Smooth muscle cell (in vitro differentiated cells): ENCODE measurements around the gene NDUFB5. TPM values are rescaled to one million over a fixed set of nuclear protein-coding genes. Genes with fewer than 3 reads are reported as not detected.

ENCODE experiments used
- DNase-seq: peaks from one replicate; lab custom pipeline; 2025; ENCODE audit not compliant: unreplicated experiment; lab: John Stamatoyannopoulos, UW
- H2AFZ ChIP-seq: fragments of 200-600 bp; sonication (generic); 2 replicates; pipeline ENCODE4 v1.6.0; 2016; ENCODE audit warnings: antibody characterized with exemption, low read depth, mild to moderate bottlenecking
- H3F3A ChIP-seq: fragments of 200-600 bp; sonication (generic); 2 replicates; pipeline ENCODE4 v1.6.0; 2017; ENCODE audit warnings: antibody characterized with exemption, low read depth
- H3K27ac ChIP-seq: fragments of 200-600 bp; sonication (generic); 2 replicates; pipeline ENCODE4 v1.5.1; 2016; ENCODE audit warnings: low read depth, mild to moderate bottlenecking
- H3K27me3 ChIP-seq: fragments of 200-600 bp; sonication (generic); 2 replicates; pipeline ENCODE4 v1.6.1; 2016; ENCODE audit warnings: low read depth, mild to moderate bottlenecking
- H3K36me3 ChIP-seq: fragments of 200-600 bp; sonication (generic); 2 replicates; pipeline ENCODE4 v1.5.1; 2016; ENCODE audit warnings: low read depth
- H3K4me1 ChIP-seq: fragments of 200-600 bp; sonication (generic); 2 replicates; pipeline ENCODE4 v1.5.1; 2016; ENCODE audit warnings: low read depth
- H3K4me2 ChIP-seq: fragments of 200-600 bp; sonication (generic); 2 replicates; pipeline ENCODE4 v1.6.0; 2016; ENCODE audit warnings: mild to moderate bottlenecking
- H3K4me3 ChIP-seq: fragments of 200-600 bp; sonication (generic); 2 replicates; pipeline ENCODE4 v1.5.1; 2016; ENCODE audit warnings: mild to moderate bottlenecking
- H3K79me2 ChIP-seq: fragments of 200-600 bp; sonication (generic); 2 replicates; pipeline ENCODE4 v1.6.0; 2016; ENCODE audit warnings: low read depth, mild to moderate bottlenecking
- H3K9ac ChIP-seq: fragments of 200-600 bp; sonication (generic); 2 replicates; pipeline ENCODE4 v1.6.0; 2016; ENCODE audit warnings: low read depth
- H3K9me3 ChIP-seq: fragments of 200-600 bp; sonication (generic); replicated peaks from 2 replicates; pipeline ENCODE4 v1.5.1; 2016; ENCODE audit warnings: low read depth
- H4K20me1 ChIP-seq: fragments of 200-600 bp; sonication (generic); 2 replicates; pipeline ENCODE4 v1.6.0; 2016; ENCODE audit warnings: low read depth
- CTCF ChIP-seq: fragments of 200-600 bp; sonication (generic); IDR thresholded peaks from 2 replicates; pipeline ENCODE4 v1.5.1; 2017; ENCODE audit warnings: borderline replicate concordance, mild to moderate bottlenecking, antibody characterized with exemption; ENCODE audit not compliant: insufficient read depth, poor library complexity, severe bottlenecking
- WGBS: methylation state at CpG from one replicate; pipeline ENCODE4 v1.1.7; 2016; ENCODE audit warnings: low lambda C conversion rate; 5-methylcytosine and 5-hydroxymethylcytosine counted together
- polyA plus RNA-seq: library from polyadenylated mRNA; unstranded; fragments of >200 nt; fragmentation: Nextera tagmentation; extraction: Ambion mirVana; gene quantifications from 2 replicates; pipeline ENCODE4 v1.2.1, GENCODE V29; 2016
- total RNA-seq: library from RNA; depleted of rRNA; stranded (reverse); fragments of >200 nt; gene quantifications from 2 replicates; pipeline ENCODE4 v1.2.3, GENCODE V29; 2014

The NDUFB5 gene
- total and polyA plus RNA-seq, 2 experiments from 2014 or later = 115 to 171 TPM

GRCh38 chr3:179668429-179668828 lies 63.8 kb downstream of the NDUFB5 start:
- H3F3A ChIP-seq = no peaks in the 10 kb centered on the region
- H3K27ac ChIP-seq = no peak overlapping the region
- no peak overlapping the region for H3K4me3 ChIP-seq
- H3K4me1 ChIP-seq = no peaks in the 10 kb centered on the region
- H3K9me3 ChIP-seq = no peaks in the 10 kb centered on the region
- WGBS = 100% methylated on average over 1 of the region's 1 CpG
- peaks cover 7% of the 10 kb centered on the region for H4K20me1 ChIP-seq
- H3K27me3 ChIP-seq = no peaks in the 10 kb centered on the region
- no peak overlapping the region for H3K9ac ChIP-seq
- no peak for DNase-seq
- H2AFZ ChIP-seq = no peak overlapping the region
- no peaks in the 10 kb centered on the region for H3K36me3 ChIP-seq
- H3K79me2 ChIP-seq = peaks cover 20% of the 10 kb centered on the region
- no peak for TF ChIP-seq CTCF
- no peak overlapping the region for H3K4me2 ChIP-seq

- TF ChIP-seq CTCF = no peak
- H2AFZ ChIP-seq = no peak overlapping the region
- H3F3A ChIP-seq = no peaks in the 10 kb centered on the region
- no peak overlapping the region for H3K4me2 ChIP-seq
- H3K36me3 ChIP-seq = no peaks in the 10 kb centered on the region
- peaks cover 14% of the 10 kb centered on the region for H3K79me2 ChIP-seq
- H4K20me1 ChIP-seq = peaks cover 7% of the 10 kb centered on the region
- no peak overlapping the region for H3K27ac ChIP-seq
- no peaks in the 10 kb centered on the region for H3K4me1 ChIP-seq
- H3K4me3 ChIP-seq = no peak overlapping the region
- DNase-seq = no peak
- H3K27me3 ChIP-seq = no peaks in the 10 kb centered on the region
- WGBS = 98% methylated on average over 8 of the region's 8 CpGs
- H3K9me3 ChIP-seq = no peaks in the 10 kb centered on the region
- H3K9ac ChIP-seq = no peak overlapping the region
Observed at GRCh38 chr3:179670311-179670710, 65.7 kb downstream of the NDUFB5 start.

- Histone ChIP-seq H3K9me3 (no peaks in the 10 kb centered on the region), H4K20me1 (peaks cover 7% of the 10 kb centered on the region), H3K4me2 (no peak overlapping the region), H2AFZ (no peak overlapping the region), H3K9ac (no peak overlapping the region), H3K4me1 (no peaks in the 10 kb centered on the region), H3F3A (no peaks in the 10 kb centered on the region), H3K79me2 (peaks cover 14% of the 10 kb centered on the region), H3K36me3 (no peaks in the 10 kb centered on the region), H3K27me3 (no peaks in the 10 kb centered on the region), H3K27ac (no peak overlapping the region), H3K4me3 (no peak overlapping the region)
- 100% methylated on average over 1 of the region's 1 CpG for WGBS
- TF ChIP-seq CTCF = no peak
- DNase-seq = no peak
Observed at GRCh38 chr3:179671309-179671708, 66.7 kb downstream of the NDUFB5 start.

GRCh38 chr3:179671747-179672242 lies 67.2 kb downstream of the NDUFB5 start:
- H4K20me1 ChIP-seq = peaks cover 7% of the 10 kb centered on the region
- H3K79me2 ChIP-seq = peaks cover 14% of the 10 kb centered on the region
- no peak overlapping the region for H3K9ac ChIP-seq
- no peak overlapping the region for H3K4me2 ChIP-seq
- no peaks in the 10 kb centered on the region for H3F3A ChIP-seq
- no peaks in the 10 kb centered on the region for H3K27me3 ChIP-seq
- TF ChIP-seq CTCF = no peak
- H3K36me3 ChIP-seq = no peaks in the 10 kb centered on the region
- no peaks in the 10 kb centered on the region for H3K9me3 ChIP-seq
- DNase-seq = no peak
- H3K4me3 ChIP-seq = no peak overlapping the region
- no peaks in the 10 kb centered on the region for H3K4me1 ChIP-seq
- 90% methylated on average over 15 of the region's 15 CpGs for WGBS
- H3K27ac ChIP-seq = no peak overlapping the region
- no peak overlapping the region for H2AFZ ChIP-seq
